Mesothelial cell of epicardium (in vitro differentiated cells): ENCODE results near the gene SCPEP1. TPM values are rescaled to one million over a fixed set of nuclear protein-coding genes. Genes with fewer than 3 reads are reported as not detected.

Experiments
- DNase-seq, 2 experiments: peaks; one replicate each; pipeline ENCODE4 v3.0.0; 2021; ENCODE audit warnings: low spot score in 2 of 2; ENCODE audit not compliant: unreplicated experiment in 2 of 2
- H3K27ac Mint-ChIP-seq: 2 replicates; pipeline ENCODE4 v1.8.0; 2021; ENCODE audit warnings: mixed read lengths
- H3K27me3 Mint-ChIP-seq: 2 replicates; pipeline ENCODE4 v1.8.0; 2021; ENCODE audit warnings: low read depth, mixed read lengths
- H3K36me3 Mint-ChIP-seq: 2 replicates; pipeline ENCODE4 v1.8.0; 2021; ENCODE audit warnings: mixed read lengths
- H3K4me1 Mint-ChIP-seq: 2 replicates; pipeline ENCODE4 v1.8.0; 2021; ENCODE audit warnings: mixed read lengths
- H3K4me3 Mint-ChIP-seq: 2 replicates; pipeline ENCODE4 v1.8.0; 2021; ENCODE audit warnings: mild to moderate bottlenecking, moderate library complexity, mixed read lengths
- H3K9me3 Mint-ChIP-seq: 2 replicates; pipeline ENCODE4 v1.8.0; 2021; ENCODE audit warnings: mixed read lengths
- CTCF ChIP-seq: fragments of 200-600 bp; sonication (generic); IDR thresholded peaks from one replicate; pipeline ENCODE4 v1.5.0; 2021; ENCODE audit warnings: antibody characterized with exemption; ENCODE audit not compliant: unreplicated experiment
- total RNA-seq: library from RNA; stranded (reverse); gene quantifications from 3 replicates; pipeline ENCODE4 v1.2.1, GENCODE V29; 2021

Gene SCPEP1
- total RNA-seq, 1 donor from 2014 or later = 49.1 TPM

GRCh38 chr17:57004944-57005579 is 27.1 kb downstream of the SCPEP1 start:
- DNase-seq = no peak
- H3K4me3 Mint-ChIP-seq = no peak overlapping the region
- no peak for TF ChIP-seq CTCF
- H3K36me3 Mint-ChIP-seq = peaks cover 18% of the 10 kb centered on the region
- H3K4me1 Mint-ChIP-seq = peaks cover 3% of the 10 kb centered on the region
- no peaks in the 10 kb centered on the region for H3K27me3 Mint-ChIP-seq
- no peaks in the 10 kb centered on the region for H3K9me3 Mint-ChIP-seq
- H3K27ac Mint-ChIP-seq = no peak overlapping the region

- no peak for DNase-seq
- Mint-ChIP-seq H3K4me1 (peaks cover 5% of the 10 kb centered on the region), H3K36me3 (peaks cover 13% of the 10 kb centered on the region)
Measured at GRCh38 chr17:57006040-57006439, 28.1 kb downstream of the SCPEP1 start.

GRCh38 chr17:57008958-57009357 is 31.0 kb downstream of the SCPEP1 start:
- Mint-ChIP-seq H3K4me1 (peaks cover 7% of the 10 kb centered on the region), H3K9me3 (no peaks in the 10 kb centered on the region), H3K27ac (no peak overlapping the region), H3K4me3 (no peak overlapping the region), H3K36me3 (peaks cover 3% of the 10 kb centered on the region), H3K27me3 (no peaks in the 10 kb centered on the region)
- DNase-seq = no peak
- no peak for TF ChIP-seq CTCF

More at GRCh38 chr17:57006040-57006439, 28.1 kb downstream of the SCPEP1 start:
- no peaks in the 10 kb centered on the region for H3K27me3 Mint-ChIP-seq
- no peak overlapping the region for H3K4me3 Mint-ChIP-seq
- no peaks in the 10 kb centered on the region for H3K9me3 Mint-ChIP-seq
- no peak overlapping the region for H3K27ac Mint-ChIP-seq
- no peak for TF ChIP-seq CTCF

- Mint-ChIP-seq H3K9me3 (no peaks in the 10 kb centered on the region), H3K4me3 (no peak overlapping the region), H3K27ac (no peak overlapping the region), H3K4me1 (peaks cover 7% of the 10 kb centered on the region), H3K27me3 (no peaks in the 10 kb centered on the region), H3K36me3 (peaks cover 3% of the 10 kb centered on the region)
- DNase-seq = no peak
- peak; percentile 42 for TF ChIP-seq CTCF
Measured at GRCh38 chr17:57009737-57010445, 32.0 kb downstream of the SCPEP1 start.

GRCh38 chr17:57010487-57010886 is 32.6 kb downstream of the SCPEP1 start:
- Mint-ChIP-seq H3K27me3 (no peaks in the 10 kb centered on the region), H3K4me1 (peaks cover 7% of the 10 kb centered on the region), H3K36me3 (peaks cover under 1% of the 10 kb centered on the region), H3K27ac (no peak overlapping the region), H3K4me3 (no peak overlapping the region), H3K9me3 (no peaks in the 10 kb centered on the region)
- DNase-seq = no peak
- no peak for TF ChIP-seq CTCF
